Left colon (tissue), 2 donors: ENCODE data around the gene POLD1. TPM values are rescaled to one million over a fixed set of nuclear protein-coding genes. Genes with fewer than 3 reads are reported as not detected.
"Not testable (repeated sequence)": the region's sequence is repeated elsewhere in the genome, so short reads cannot be mapped to it uniquely, and the experiment has no call there.

ENCODE experiments used
- ATAC-seq: fragments of 200-7000 bp; cut with Tn5 transposase; one replicate; pipeline ENCODE4 v1.9.1; 2020; ENCODE audit warnings: mild to moderate bottlenecking, moderate library complexity
- DNase-seq, 2 donors: peaks; one replicate each; pipeline ENCODE4 v3.0.0-alpha.2; 2020
- intact Hi-C, 2 donors: fragments of 100-400 bp; cut with DNase I in 1 of 2; cut with micrococcal nuclease in 1 of 2; formaldehyde crosslinking; loops; one replicate each; pipeline versions ENCODE4 v1.11.2 to v1.14.0; 2022; cut with DNase I, micrococcal nuclease
- total RNA-seq, 2 donors: library from RNA; stranded (reverse); fragmentation: NEBNext Ultra II Directional; extraction: Animal tissue kit (Norgen Biotek cat#: 25700); gene quantifications; one replicate each; pipeline ENCODE4 v1.2.1, GENCODE V29; 2021
- donor health status: DM: no; HTN: no; CAD: no.
- donor health status: DM: yes; HTN: yes; CAD: no.

POLD1 gene
- total RNA-seq, 2 donors from 2014 or later, result 26.0 to 28.2 TPM

- intact Hi-C loops, result no loop called here
- ATAC-seq, result no peak
- no peak for DNase-seq
Observed at GRCh38 chr19:50384685-50385535, 763 bp downstream of the POLD1 start.

- no peak for DNase-seq
- intact Hi-C loops, result no loop called here
- ATAC-seq, result no peak
Observed at GRCh38 chr19:50387176-50387867, 3.2 kb downstream of the POLD1 start.

- ATAC-seq (no peak), DNase-seq (no peak)
- intact Hi-C loops, result no loop called here
Observed at GRCh38 chr19:50387868-50388245, 3.7 kb downstream of the POLD1 start.

GRCh38 chr19:50390295-50390694, 6.1 kb downstream of the POLD1 start:
- DNase-seq, ATAC-seq, intact Hi-C loops: not testable (repeated sequence)

DNA sequence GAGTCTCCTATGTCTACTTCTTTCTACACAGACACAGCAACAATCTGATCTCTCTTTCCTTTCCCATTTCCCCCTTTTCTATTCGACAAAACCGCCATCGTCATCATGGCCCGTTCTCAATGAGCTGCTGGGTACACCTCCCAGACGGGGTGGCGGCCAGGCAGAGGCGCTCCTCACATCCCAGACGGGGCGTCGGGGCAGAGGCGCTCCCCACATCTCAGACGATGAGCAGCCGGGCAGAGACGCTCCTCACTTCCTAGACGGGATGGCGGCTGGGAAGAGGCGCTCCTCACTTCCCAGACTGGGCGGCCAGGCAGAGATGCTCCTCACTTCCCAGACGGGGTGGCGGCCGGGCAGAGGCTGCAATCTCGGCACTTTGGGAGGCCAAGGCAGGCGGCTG, 6.8 kb downstream of the POLD1 start:
- intact Hi-C loops, DNase-seq, ATAC-seq: not testable (repeated sequence)

DNA sequence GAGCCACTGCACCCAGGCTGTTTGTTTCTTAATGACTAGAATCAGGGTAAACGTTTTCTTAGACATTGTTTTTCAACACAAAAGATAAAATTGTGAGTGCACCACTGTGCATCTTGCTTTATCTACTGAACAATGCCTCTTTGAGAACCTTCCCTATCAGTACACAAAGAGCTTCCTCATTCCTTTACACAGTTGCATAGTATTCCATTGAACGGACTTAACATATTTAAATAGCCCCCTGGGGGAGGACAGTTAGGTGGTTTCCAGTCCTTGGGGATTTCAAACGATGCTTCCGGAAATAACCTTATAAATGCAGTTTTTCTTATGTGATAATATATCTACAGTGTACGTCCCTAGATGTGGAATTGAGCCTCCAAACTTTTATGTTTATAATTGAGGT, 8.6 kb downstream of the POLD1 start:
- intact Hi-C loops, result no loop called here
- ATAC-seq (no peak), DNase-seq (no peak)

- ATAC-seq, result no peak
- intact Hi-C loops, result no loop called here
- DNase-seq, result no peak
Observed at GRCh38 chr19:50393589-50393988, 9.4 kb downstream of the POLD1 start.

DNA sequence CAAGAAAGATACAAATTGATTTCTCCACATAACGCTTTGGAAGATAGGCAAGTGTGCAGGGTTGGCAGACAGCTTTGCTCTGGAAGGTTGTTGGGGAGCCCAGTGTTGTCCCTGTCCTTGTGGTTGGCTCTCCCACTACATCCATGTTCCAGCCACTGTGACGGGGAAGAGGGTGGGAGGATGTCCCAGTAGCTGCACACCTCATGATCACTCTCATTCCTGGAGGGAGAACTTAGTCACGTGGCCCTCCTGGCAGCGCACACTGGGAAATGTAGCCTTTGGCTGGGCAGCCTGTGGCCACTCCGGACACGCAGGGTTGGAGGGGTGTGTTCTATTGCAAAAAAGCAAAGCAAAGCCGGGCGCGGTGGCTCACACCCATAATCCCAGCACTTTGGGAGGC, 9.9 kb downstream of the POLD1 start:
- intact Hi-C loops, result no loop called here
- peak; percentile 42 for ATAC-seq
- DNase-seq, result no peak

GRCh38 chr19:50398675-50399367, 14.7 kb downstream of the POLD1 start:
- DNase-seq (no peak), ATAC-seq (no peak)
- intact Hi-C loops, result no loop called here

DNA sequence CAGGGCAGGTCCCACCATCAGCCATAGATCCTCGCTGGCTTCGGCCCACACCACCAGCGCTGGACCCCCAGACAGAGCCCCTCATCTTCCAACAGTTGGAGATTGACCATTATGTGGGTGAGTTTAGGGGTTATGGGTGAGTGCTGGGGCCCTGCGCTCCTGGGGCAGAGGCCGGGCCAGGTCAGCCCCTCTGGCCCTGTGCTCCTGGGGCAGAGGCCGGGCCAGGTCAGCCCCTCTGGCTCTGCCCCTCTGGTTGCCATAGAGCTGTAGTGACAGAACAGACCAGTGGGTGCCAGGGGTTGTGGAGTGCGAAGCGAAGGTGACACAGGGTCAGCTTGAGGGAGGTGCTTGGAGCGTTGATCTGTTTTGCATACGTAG, 15.2 kb downstream of the POLD1 start:
- intact Hi-C loops, result no loop called here
- no peak for DNase-seq
- no peak for ATAC-seq

DNA sequence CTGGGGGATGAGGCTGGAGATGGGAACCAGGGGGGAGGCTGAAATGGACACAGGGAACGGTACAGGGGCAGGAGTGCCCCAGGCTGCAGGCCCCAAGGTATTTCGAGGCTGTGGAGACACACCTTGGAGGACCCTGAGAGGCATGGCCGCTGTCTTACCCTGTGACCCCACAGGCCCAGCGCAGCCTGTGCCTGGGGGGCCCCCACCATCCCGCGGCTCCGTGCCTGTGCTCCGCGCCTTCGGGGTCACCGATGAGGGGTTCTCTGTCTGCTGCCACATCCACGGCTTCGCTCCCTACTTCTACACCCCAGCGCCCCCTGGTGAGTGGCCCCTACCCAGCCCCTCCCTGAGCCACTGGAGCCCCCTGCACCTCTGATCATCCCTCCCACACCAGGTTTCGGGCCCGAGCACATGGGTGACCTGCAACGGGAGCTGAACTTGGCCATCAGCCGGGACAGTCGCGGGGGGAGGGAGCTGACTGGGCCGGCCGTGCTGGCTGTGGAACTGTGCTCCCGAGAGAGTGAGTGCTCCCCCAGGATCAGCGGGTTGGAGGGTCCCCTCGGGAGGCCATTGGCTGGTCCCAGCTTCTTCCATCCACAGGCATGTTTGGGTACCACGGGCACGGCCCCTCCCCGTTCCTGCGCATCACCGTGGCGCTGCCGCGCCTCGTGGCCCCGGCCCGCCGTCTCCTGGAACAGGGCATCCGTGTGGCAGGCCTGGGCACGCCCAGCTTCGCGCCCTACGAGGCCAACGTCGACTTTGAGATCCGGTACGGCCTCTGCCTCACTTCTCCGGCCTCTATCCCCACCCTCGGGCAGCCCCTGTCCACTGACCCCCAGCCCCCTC, 17.7 kb downstream of the POLD1 start:
- DNase-seq (no peak), ATAC-seq (no peak)
- intact Hi-C loops, result no loop called here

DNA sequence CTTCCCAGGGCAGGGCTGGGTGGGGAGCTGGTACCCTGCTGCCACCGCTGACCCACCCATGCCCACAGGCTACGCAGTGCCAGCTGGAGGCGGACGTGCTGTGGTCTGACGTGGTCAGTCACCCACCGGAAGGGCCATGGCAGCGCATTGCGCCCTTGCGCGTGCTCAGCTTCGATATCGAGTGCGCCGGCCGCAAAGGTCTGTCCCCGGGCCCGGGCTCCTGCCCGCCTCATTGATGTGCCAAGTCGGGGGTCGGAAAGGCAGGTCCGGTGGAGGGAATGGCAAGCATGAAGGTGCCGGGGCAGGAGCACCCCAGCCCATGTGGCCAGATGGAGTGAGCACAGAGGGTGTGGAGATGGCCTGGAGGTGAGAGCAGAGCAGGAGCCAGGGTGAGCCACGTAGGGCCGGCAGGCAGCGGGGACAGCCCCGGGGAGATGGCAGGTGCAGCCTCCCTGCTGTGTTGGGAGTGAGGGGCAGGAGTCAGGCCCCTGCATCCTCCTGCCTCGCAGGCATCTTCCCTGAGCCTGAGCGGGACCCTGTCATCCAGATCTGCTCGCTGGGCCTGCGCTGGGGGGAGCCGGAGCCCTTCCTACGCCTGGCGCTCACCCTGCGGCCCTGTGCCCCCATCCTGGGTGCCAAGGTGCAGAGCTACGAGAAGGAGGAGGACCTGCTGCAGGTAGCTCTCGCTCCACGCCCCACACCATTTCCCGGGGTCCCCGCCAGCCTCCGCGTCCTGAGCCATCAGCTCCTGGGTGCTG, 18.6 kb downstream of the POLD1 start:
- DNase-seq (no peak), ATAC-seq (no peak)
- intact Hi-C loops, result no loop called here

DNA sequence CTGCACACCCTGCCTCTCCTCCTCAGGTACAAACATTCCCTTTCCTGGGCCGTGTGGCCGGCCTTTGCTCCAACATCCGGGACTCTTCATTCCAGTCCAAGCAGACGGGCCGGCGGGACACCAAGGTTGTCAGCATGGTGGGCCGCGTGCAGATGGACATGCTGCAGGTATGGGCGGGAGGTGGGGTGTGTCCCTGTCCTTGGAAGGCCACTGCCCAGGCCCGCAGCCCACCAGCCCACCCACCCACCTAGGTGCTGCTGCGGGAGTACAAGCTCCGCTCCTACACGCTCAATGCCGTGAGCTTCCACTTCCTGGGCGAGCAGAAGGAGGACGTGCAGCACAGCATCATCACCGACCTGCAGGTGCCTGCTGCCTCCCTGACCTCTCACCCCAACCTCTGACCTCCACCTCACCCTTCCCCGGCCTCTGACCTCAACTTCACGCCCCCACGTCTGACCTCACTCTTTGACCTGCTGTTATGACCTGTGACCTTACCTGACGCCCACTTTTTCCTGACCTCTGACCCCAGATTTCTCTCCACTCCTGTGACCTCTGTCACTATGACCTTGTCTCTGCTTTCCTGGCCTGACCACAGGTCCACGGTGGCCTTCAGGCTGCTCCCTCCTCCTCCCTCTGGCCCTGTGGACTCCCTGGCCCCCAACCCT, 22.1 kb downstream of the POLD1 start:
- DNase-seq, result no peak
- no peak for ATAC-seq
- intact Hi-C loops, result no loop called here

GRCh38 chr19:50406829-50407228, 22.7 kb downstream of the POLD1 start:
- ATAC-seq (no peak), DNase-seq (no peak)
- intact Hi-C loops, result no loop called here

DNA sequence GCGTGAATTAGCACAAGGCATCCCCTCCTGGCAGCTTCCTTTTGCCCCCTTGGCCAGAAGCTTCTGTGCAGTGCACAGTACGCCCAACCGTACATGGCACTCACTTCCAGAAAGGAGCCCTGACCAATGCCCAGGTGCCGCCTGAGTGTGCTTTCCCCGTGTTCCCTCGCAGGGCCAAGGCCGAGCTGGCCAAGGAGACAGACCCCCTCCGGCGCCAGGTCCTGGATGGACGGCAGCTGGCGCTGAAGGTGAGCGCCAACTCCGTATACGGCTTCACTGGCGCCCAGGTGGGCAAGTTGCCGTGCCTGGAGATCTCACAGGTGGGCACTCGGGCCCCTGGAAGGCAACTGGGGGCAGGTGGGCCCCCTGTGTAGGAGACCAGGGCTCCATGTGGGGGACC, 25.2 kb downstream of the POLD1 start:
- ATAC-seq (no peak), DNase-seq (no peak)
- intact Hi-C loops, result no loop called here

GRCh38 chr19:50410109-50410508, 26.0 kb downstream of the POLD1 start:
- ATAC-seq, result no peak
- DNase-seq, result no peak
- intact Hi-C loops, result loop anchor here in 1 of 2 donors (10.0 kb wide), 1 partner anchor 45 kb away; the partner anchor contains the start of gene NAPSA

DNA sequence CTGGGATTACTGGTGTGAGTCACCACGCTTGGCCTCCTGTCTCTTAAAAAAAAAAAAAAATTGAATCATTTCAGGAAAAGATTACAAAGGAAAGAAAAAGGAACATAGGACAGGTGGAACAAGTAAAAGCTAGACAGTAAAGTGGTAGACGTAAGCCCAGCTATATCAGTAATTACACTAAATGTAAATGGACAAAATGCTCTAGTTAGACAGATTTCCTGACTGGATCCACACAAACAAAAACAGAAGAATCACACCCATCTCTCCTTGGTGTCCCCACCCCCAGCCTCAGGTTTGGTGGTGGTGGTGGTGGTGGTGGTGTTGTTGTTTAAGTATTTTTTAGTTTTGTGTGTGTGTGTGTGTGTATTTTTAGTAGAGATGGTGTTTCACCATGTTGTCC, 28.3 kb downstream of the POLD1 start:
- no peak for ATAC-seq
- no peak for DNase-seq
- intact Hi-C loops, result loop anchor here in 1 of 2 donors (10.0 kb wide), 1 partner anchor 48 kb away; the partner anchor contains the start of gene NAPSA

DNA sequence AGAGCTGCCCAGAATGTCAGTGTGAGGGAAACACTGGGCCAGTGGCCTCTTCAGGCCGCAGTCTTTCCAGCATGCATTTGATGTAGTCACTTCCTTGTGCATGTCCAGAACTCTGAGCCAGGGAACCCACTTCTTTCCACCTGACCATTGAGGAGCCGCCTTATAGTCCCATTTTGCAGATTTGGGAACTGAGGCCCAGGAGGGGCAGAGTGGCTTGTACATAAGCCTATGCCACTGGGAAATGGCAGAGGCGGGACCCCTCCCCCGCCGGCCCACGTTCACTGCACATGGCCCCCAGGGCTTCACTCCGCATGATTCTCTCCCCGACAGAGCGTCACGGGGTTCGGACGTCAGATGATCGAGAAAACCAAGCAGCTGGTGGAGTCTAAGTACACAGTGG, 28.9 kb downstream of the POLD1 start:
- no peak for ATAC-seq

More for the DNA sequence above, 28.9 kb downstream of the POLD1 start:
- DNase-seq, result no peak
- intact Hi-C loops, result loop anchor here in 1 of 2 donors (10.0 kb wide), 1 partner anchor 48 kb away; the partner anchor contains the start of gene NAPSA
